IMR-90 (cell line): ENCODE results near the gene EVPL.

ENCODE experiments used
- CTCF ChIP-seq: conservative IDR thresholded peaks from 2 replicates; pipeline ENCODE4 v1.5.1; 2012; ENCODE audit warnings: mild to moderate bottlenecking, low read depth, low read length, improper control_type of control experiment
- FOS ChIP-seq: fragments of 150-350 bp; IDR thresholded peaks from 2 replicates; pipeline ENCODE4 v1.6.1; 2016; ENCODE audit warnings: low read depth, low read length
- SMC3 ChIP-seq: fragments of 150-350 bp; IDR thresholded peaks from 2 replicates; pipeline ENCODE4 v1.6.1; 2016; ENCODE audit warnings: low read depth, mild to moderate bottlenecking, antibody characterized with exemption, low read length, moderate library complexity

GRCh38 chr17:76000016-76000754 is 26.9 kb downstream of the EVPL start:
- TF ChIP-seq SMC3 (peak; percentile 41; the same call in 1 of the 2 replicates), CTCF (peak; percentile 66), FOS (no peak)
